Left kidney (tissue), 2 donors: ENCODE data around the gene ZNF343. TPM values are rescaled to one million over a fixed set of nuclear protein-coding genes. Genes with fewer than 3 reads are reported as not detected.
"Not testable (repeated sequence)": the region's sequence is repeated elsewhere in the genome, so short reads cannot be mapped to it uniquely, and the experiment has no call there.

Source experiments
- DNase-seq: peaks from one replicate; pipeline ENCODE4 v3.0.0-alpha.2; 2013
- polyA plus RNA-seq: library from polyadenylated mRNA; unstranded; fragments of 120-200 nt; gene quantifications from one replicate; pipeline ENCODE4 v1.2.1, GENCODE V29; 2013; ENCODE audit not compliant: insufficient read length

The ZNF343 gene
- polyA plus RNA-seq, 1 donor: 19.6 TPM

GRCh38 chr20:2522826-2523429 is 14.2 kb upstream of the ZNF343 start:
- not testable (repeated sequence) for DNase-seq

- peak; percentile 47 for DNase-seq
These were observed 12.9 kb upstream of the ZNF343 start for GRCh38 chr20:2521369-2522305.

GRCh38 chr20:2520617-2521016 is 11.9 kb upstream of the ZNF343 start:
- DNase-seq: no peak

GRCh38 chr20:2519115-2519809 is 10.5 kb upstream of the ZNF343 start:
- DNase-seq: no peak

- DNase-seq: no peak
These were observed 9.8 kb upstream of the ZNF343 start for GRCh38 chr20:2518558-2518957.

DNA sequence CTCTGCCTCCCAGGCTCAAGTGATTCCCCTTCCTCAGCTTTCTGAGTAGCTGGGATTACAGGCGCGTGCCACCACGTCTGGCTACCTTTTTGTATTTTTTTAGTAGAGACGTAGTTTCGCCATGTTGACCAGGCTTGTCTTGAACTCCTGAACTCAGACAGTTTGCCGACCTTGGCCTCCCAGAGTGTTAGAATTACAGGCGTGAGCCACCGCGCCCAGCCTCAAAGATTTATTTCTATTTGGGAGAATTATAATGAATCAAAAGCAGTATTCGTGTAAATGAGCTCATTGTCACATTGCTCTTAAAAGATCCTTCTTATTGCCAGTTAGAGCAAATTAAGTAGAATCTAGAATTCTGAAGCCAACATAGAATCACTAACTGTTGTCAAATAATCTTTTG is 9.4 kb upstream of the ZNF343 start:
- no peak for DNase-seq

- DNase-seq: no peak
These were observed 7.7 kb upstream of the ZNF343 start for GRCh38 chr20:2516399-2516798.

DNA sequence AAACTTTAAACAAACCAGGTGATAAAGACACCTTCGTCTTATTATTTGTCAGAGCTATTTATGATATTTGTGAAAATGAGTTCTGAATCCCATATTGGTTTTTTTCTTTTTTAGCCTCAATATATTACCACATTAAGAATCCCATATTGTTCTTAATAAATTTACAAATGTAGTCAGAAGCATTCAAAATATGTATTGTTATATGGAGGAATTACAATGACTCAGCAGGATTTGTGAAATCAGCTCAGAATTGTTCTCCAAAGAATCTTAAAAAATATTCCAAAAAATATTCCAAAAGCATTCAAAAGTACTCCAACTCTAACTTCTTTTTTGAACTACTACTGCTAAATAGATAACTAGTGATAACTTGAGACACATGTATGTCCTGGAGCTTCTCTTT is 6.5 kb upstream of the ZNF343 start:
- DNase-seq: no peak

DNA sequence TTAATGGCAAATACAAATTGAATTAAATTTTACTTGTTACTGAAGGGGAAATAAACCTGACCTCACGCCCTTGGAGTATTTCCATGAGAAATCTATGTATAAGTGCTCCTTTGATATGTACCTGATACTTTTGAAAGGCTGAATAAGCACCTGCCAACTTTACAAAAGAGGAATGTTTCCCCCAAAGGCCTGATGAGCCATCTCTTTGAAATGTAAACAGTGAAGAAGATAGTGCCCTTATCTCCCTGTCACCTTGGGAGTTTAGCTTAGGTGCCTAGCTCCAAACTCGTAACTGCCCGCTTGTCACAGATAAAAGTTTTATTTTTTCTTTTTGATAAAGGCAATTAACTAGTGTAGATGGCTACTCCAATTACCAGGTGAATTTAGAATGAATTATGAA is 1.1 kb upstream of the ZNF343 start:
- DNase-seq: no peak

DNA sequence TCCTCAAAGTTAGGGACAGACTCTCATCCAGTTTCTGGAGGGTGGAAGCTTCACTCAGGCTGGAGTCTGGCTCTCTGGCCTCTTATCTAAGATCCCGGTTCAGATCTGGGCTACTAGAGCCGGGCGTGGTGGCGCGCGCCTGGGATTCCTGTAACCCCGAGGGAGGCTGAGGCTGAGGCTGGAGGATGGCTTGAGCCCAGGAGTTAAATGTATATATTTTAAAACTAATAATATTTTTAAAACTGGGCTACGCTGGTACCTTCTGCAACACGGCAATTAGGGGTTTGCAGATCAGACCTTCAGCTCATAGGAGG is 710 bp upstream of the ZNF343 start:
- DNase-seq: no peak

DNA sequence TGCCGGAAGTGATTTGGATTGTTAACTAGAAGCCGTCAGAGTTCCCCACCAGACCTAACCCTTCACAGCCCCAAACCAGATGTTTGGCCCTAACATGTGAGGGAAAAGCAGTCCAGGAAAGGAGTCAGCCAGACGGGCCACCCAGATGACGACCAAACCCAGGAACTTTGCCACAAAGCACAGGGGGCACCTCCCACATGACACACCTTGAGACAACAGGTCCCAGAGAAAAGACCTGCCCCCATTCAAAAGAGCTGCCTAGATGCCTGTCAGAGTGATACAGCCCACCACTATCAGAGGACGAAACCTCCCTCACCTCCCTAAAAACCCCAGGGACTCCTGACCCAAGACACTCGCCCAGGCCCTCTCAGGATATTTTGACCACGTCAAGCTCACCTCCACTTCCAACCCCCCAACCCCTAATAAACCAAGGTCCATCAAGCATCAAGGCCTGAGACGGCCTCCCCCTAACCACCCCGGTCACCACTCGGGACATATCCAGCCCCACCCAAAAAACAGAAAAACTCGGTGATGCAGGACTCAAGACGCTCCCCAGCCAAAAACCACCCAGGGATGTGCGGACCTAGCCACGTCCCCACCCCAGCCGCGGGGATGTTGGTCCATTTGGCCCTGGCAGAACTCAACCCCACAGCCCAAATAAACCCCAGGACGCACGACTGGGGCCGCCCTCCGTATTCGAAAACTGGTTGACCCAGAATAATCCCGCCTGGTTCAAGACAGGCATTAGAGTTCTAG is 662 bp downstream of the ZNF343 start:
- DNase-seq: no peak

GRCh38 chr20:2507464-2507863 is 1.3 kb downstream of the ZNF343 start:
- DNase-seq: no peak

DNA sequence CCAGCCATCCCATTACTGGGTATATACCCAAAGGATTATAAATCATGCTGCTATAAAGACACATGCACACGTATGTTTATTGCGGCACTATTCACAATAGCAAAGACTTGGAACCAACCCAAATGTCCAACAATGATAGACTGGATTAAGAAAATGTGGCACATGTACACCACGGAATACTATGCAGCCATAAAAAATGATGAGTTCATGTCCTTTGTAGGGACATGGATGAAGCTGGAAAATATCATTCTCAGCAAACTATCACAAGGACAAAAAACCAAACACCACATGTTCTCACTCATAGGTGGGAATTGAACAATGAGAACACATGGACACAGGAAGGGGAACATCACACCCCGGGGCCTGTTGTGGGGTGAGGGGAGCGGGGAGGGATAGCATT is 2.3 kb downstream of the ZNF343 start:
- not testable (repeated sequence) for DNase-seq

DNA sequence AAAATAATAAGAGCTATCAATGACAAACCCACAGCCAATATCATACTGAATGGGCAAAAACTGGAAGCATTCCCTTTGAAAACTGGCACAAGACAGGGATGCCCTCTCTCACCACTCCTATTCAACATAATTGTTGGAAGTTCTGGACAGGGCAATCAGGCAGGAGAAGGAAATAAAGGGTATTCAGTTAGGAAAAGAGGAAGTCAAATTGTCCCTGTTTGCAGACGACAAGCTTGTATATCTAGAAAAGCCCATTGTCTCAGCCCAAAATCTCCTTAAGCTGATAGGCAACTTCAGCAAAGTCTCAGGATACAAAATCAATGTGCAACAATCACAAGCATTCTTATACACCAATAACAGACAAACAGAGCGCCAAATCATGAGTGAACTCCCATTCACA is 3.9 kb downstream of the ZNF343 start:
- DNase-seq: not testable (repeated sequence)

DNA sequence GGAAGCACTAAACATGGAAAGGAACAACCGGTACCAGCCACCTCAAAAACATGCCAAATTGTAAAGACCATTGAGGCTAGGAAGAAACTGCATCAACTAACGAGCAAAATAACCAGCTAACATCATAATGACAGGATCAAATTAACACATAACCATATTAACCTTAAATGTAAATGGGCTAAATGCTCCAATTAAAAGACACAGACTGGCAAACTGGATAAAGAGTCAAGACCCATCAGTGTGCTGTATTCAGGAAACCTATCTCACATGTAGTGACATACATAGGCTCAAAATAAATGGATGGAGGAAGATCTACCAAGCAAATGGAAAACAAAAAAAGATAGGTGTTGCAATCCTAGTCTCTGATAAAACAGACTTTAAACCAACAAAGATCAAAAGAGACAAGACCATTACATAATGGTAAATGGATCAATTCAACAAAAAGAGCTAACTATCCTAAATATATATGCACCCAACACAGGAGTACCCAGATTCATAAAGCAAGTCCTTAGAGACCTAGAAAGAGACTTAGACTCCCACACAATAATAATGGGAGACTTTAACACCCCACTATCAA is 5.8 kb downstream of the ZNF343 start:
- not testable (repeated sequence) for DNase-seq

- no peak for DNase-seq
These were observed 23.1 kb downstream of the ZNF343 start for GRCh38 chr20:2485661-2486060.

- no peak for DNase-seq
These were observed 23.6 kb downstream of the ZNF343 start for GRCh38 chr20:2485080-2485479.

GRCh38 chr20:2483504-2483903 is 25.2 kb downstream of the ZNF343 start:
- DNase-seq: no peak

- DNase-seq: no peak
These were observed 28.3 kb downstream of the ZNF343 start for GRCh38 chr20:2480381-2480780.

GRCh38 chr20:2476742-2477615 is 31.7 kb downstream of the ZNF343 start:
- DNase-seq: no peak
